HepG2 (cell line): ENCODE data around the gene DLG4.

Experiments used
- MED1 ChIP-seq: sonication (generic); formaldehyde crosslinking; IDR thresholded peaks from 2 replicates; pipeline ENCODE4 v1.4.0; 2020; ENCODE audit warnings: missing genetic modification reagents
- NCOR1 ChIP-seq: fragments of 200-600 bp; sonication (generic); IDR thresholded peaks from 2 replicates; pipeline ENCODE4 v1.7.0; 2017; ENCODE audit warnings: antibody characterized with exemption, low read length, borderline replicate concordance
- SETDB1 ChIP-seq: sonication (generic); formaldehyde crosslinking; IDR thresholded peaks from 2 replicates; pipeline ENCODE4 v1.5.1; 2020; ENCODE audit warnings: missing genetic modification reagents, mild to moderate bottlenecking, borderline replicate concordance
- TF ChIP-seq, protein P1 (sequence below): IDR thresholded peaks from 2 replicates; pipeline ENCODE4 v1.6.1; 2012; ENCODE audit warnings: inconsistent platforms
- TF ChIP-seq, protein P2 (sequence below): sonication (generic); formaldehyde crosslinking; IDR thresholded peaks from 2 replicates; pipeline ENCODE4 v1.4.0; 2020; ENCODE audit warnings: missing genetic modification reagents

DNA sequence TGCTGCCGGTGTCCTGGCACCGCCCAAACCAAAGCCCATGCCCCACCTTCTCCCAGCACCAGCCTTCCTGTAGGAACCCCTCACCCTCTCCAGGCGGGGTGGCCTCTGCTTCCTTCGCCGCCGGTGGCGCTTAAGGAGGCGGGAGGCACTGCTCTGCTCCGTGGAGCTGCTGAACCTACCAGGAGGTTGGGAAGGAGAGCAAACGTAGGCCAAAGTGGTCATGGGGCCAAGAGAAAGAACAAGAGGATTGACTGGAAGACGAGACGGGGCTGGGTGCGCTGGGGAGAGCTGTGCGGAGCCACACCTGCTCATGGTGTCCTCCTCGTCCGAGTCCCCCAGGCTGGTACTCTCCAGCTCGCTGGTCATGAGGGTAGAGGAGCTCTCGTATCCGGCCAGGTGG, 9.9 kb upstream of the DLG4 start:
- TF ChIP-seq MED1 (CRISPR knock-in tag) (no peak), NCOR1 (no peak), SETDB1 (CRISPR knock-in tag) (no peak)
- TF ChIP-seq, protein P1, sequence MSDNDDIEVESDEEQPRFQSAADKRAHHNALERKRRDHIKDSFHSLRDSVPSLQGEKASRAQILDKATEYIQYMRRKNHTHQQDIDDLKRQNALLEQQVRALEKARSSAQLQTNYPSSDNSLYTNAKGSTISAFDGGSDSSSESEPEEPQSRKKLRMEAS = no peak
- TF ChIP-seq, protein P2, sequence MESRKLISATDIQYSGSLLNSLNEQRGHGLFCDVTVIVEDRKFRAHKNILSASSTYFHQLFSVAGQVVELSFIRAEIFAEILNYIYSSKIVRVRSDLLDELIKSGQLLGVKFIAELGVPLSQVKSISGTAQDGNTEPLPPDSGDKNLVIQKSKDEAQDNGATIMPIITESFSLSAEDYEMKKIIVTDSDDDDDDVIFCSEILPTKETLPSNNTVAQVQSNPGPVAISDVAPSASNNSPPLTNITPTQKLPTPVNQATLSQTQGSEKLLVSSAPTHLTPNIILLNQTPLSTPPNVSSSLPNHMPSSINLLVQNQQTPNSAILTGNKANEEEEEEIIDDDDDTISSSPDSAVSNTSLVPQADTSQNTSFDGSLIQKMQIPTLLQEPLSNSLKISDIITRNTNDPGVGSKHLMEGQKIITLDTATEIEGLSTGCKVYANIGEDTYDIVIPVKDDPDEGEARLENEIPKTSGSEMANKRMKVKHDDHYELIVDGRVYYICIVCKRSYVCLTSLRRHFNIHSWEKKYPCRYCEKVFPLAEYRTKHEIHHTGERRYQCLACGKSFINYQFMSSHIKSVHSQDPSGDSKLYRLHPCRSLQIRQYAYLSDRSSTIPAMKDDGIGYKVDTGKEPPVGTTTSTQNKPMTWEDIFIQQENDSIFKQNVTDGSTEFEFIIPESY (CRISPR knock-in tag) = no peak
